ENCODE measurements around the gene CLEC18A.

GRCh38 chr16:69926241-69926640, 24.9 kb upstream of the CLEC18A start:
- TF ChIP-seq POLR2A (IDR thresholded peaks at IDR 0.05), result no peak
- TF ChIP-seq CTCF (IDR thresholded peaks at IDR 0.05), result peak in 1 of 4 experiments; percentile 3

Measured in uterus (tissue), 2 donors.